Mammary epithelial cell (primary cell): ENCODE measurements around the gene ETV3.

Experiments
- CTCF ChIP-seq, 2 donors: IDR thresholded peaks in 1 of 2; conservative IDR thresholded peaks in 1 of 2; 2 replicates each; pipeline ENCODE4 v1.5.1; 2011 to 2012; ENCODE audit warnings: inconsistent platforms in 2 of 2, low read length in 2 of 2, mild to moderate bottlenecking in 2 of 2, control low read depth in 1 of 2, low read depth in 1 of 2; ENCODE audit not compliant: insufficient read depth in 1 of 2; ENCODE audit errors: extremely low read depth in 1 of 2
- EZH2 ChIP-seq: IDR thresholded peaks from 2 replicates; pipeline ENCODE4 v1.6.1; 2012; ENCODE audit warnings: low read length, inconsistent platforms, borderline replicate concordance

GRCh38 chr1:157155658-157156057 is 17.5 kb upstream of the ETV3 start:
- TF ChIP-seq CTCF (conservative IDR thresholded peaks at IDR 0.05 in 1 of 2, IDR thresholded peaks at IDR 0.05 in 1 of 2; ENCODE audit: extremely low read depth in 1 of 2, insufficient read depth in 1 of 2, low read depth in 1 of 2, low read length in 2 of 2) (no peak), EZH2 (no peak)
